SU-DHL-6 (cell line): Measurements from ENCODE around the gene OTUD7B.
"Not testable (repeated sequence)": the region's sequence is repeated elsewhere in the genome, so short reads cannot be mapped to it uniquely, and the experiment has no call there.

Experiments
- H2AFZ ChIP-seq: fragments of 200-600 bp; sonication (generic); 2 replicates; pipeline ENCODE4 v1.6.1; 2014; ENCODE audit warnings: low read depth, mild to moderate bottlenecking, moderate library complexity, mixed read lengths, antibody characterized with exemption, low read length; ENCODE audit not compliant: severe bottlenecking
- H3F3A ChIP-seq: fragments of 200-600 bp; shearing (Covaris generic); 2 replicates; pipeline ENCODE4 v1.6.0; 2016; ENCODE audit warnings: antibody characterized with exemption, mild to moderate bottlenecking; ENCODE audit not compliant: insufficient read depth
- H3K27ac ChIP-seq: fragments of 200-600 bp; sonication (generic); 2 replicates; pipeline ENCODE4 v1.5.1; 2016; ENCODE audit warnings: low read depth, mild to moderate bottlenecking, low read length, moderate library complexity, mixed read lengths
- H3K27me3 ChIP-seq: fragments of 200-600 bp; sonication (generic), shearing (Covaris generic); 2 replicates; pipeline ENCODE4 v1.6.0; 2014; ENCODE audit warnings: mild to moderate bottlenecking, low read length
- H3K36me3 ChIP-seq: fragments of 200-600 bp; sonication (generic); 2 replicates; pipeline ENCODE4 v1.6.1; 2014; ENCODE audit warnings: mild to moderate bottlenecking, low read length, mixed read lengths
- H3K4me2 ChIP-seq: fragments of 300-600, 200-600 bp; shearing (Covaris generic), sonication (generic); 2 replicates; pipeline ENCODE4 v1.6.0; 2014; ENCODE audit warnings: low read length, low read depth, mild to moderate bottlenecking; ENCODE audit not compliant: poor library complexity, severe bottlenecking
- H3K4me3 ChIP-seq: fragments of 200-600 bp; sonication (generic); 2 replicates; pipeline ENCODE4 v1.5.1; 2014; ENCODE audit warnings: antibody characterized with exemption, low read length, mild to moderate bottlenecking, mixed read lengths; ENCODE audit not compliant: insufficient read depth, poor library complexity, severe bottlenecking
- H3K79me2 ChIP-seq: fragments of 200-600 bp; sonication (generic); 2 replicates; pipeline ENCODE4 v1.6.1; 2014; ENCODE audit warnings: mild to moderate bottlenecking, low read length, moderate library complexity; ENCODE audit not compliant: insufficient read depth
- H3K9ac ChIP-seq: fragments of 200-600 bp; sonication (generic); 2 replicates; pipeline ENCODE4 v1.7.0; 2014; ENCODE audit warnings: mild to moderate bottlenecking, low read length
- H3K9me2 ChIP-seq: fragments of 200-600 bp; sonication (generic); replicated peaks from 2 replicates; pipeline ENCODE4 v1.6.1; 2014; ENCODE audit warnings: low read length; ENCODE audit not compliant: insufficient read depth
- H3K9me3 ChIP-seq: fragments of 200-600 bp; sonication (generic); 2 replicates; pipeline ENCODE4 v1.6.1; 2014; ENCODE audit warnings: low read length, mixed read lengths; ENCODE audit not compliant: insufficient read depth
- H4K20me1 ChIP-seq: fragments of 200-600 bp; sonication (generic); 2 replicates; pipeline ENCODE4 v1.6.1; 2014; ENCODE audit warnings: low read depth, mild to moderate bottlenecking, antibody characterized with exemption, low read length, moderate library complexity, mixed read lengths
- CTCF ChIP-seq: fragments of 200-600 bp; sonication (generic); IDR thresholded peaks from one replicate; pipeline ENCODE4 v1.5.1; 2017; ENCODE audit warnings: antibody characterized with exemption, mild to moderate bottlenecking, low read length, moderate library complexity; ENCODE audit not compliant: insufficient read depth, poor library complexity, severe bottlenecking
- EZH2phosphoT487 ChIP-seq: fragments of 200-600 bp; sonication (generic), shearing (Covaris generic); conservative IDR thresholded peaks from 2 replicates; pipeline ENCODE4 v1.6.1; 2018; ENCODE audit warnings: mild to moderate bottlenecking, antibody characterized with exemption, low read length, moderate library complexity, mixed read lengths

Gene OTUD7B

GRCh38 chr1:150010393-150011115, at the start of gene OTUD7B:
TSS of gene OTUD7B (minus strand) at chr1:150010726. CDS start at chr1:149977510, 33,216 bp downstream.
- H4K20me1 ChIP-seq: 0 out of 2 replicates have a peak, but pooled peaks cover 4% of the 10 kb centered on the region
- no peaks in the 10 kb centered on the region for H3K36me3 ChIP-seq
- H3F3A ChIP-seq: no peaks in the 10 kb centered on the region
- H2AFZ ChIP-seq: peak within 1 kb of the TSS; percentile 85
- no peak within 1 kb of the TSS for H3K27ac ChIP-seq
- no peaks in the 10 kb centered on the region for H3K79me2 ChIP-seq
- H3K27me3 ChIP-seq: no peaks in the 10 kb centered on the region
- TF ChIP-seq CTCF (no peak), EZH2phosphoT487 (no peak)
- H3K9me3 ChIP-seq: no peaks in the 10 kb centered on the region
- H3K9me2 ChIP-seq: no peaks in the 10 kb centered on the region
- H3K4me3 ChIP-seq: peak within 1 kb of the TSS; percentile 80
- H3K4me2 ChIP-seq: peak within 1 kb of the TSS; percentile 92
- H3K9ac ChIP-seq: peak within 1 kb of the TSS; percentile 68

- no peaks in the 10 kb centered on the region for H3K79me2 ChIP-seq
- TF ChIP-seq CTCF (no peak), EZH2phosphoT487 (no peak)
Observed at GRCh38 chr1:150060260-150060659, 49.7 kb upstream of the OTUD7B start.

GRCh38 chr1:150056407-150056806, 45.9 kb upstream of the OTUD7B start:
- Histone ChIP-seq H3K9ac (no peak overlapping the region), H2AFZ (no peak overlapping the region), H3K4me2 (no peak overlapping the region), H3K27me3 (no peaks in the 10 kb centered on the region), H3F3A (no peaks in the 10 kb centered on the region), H3K27ac (no peak overlapping the region), H3K36me3 (no peaks in the 10 kb centered on the region), H3K79me2 (no peaks in the 10 kb centered on the region), H3K9me3 (no peaks in the 10 kb centered on the region), H3K9me2 (no peaks in the 10 kb centered on the region), H3K4me3 (no peak overlapping the region), H4K20me1 (no peaks in the 10 kb centered on the region)
- TF ChIP-seq EZH2phosphoT487 (no peak), CTCF (no peak)

More at GRCh38 chr1:150060260-150060659, 49.7 kb upstream of the OTUD7B start:
- Histone ChIP-seq H3K9ac (no peak overlapping the region), H3F3A (no peaks in the 10 kb centered on the region), H3K36me3 (no peaks in the 10 kb centered on the region), H3K9me3 (no peaks in the 10 kb centered on the region), H3K9me2 (no peaks in the 10 kb centered on the region), H4K20me1 (no peaks in the 10 kb centered on the region), H3K27ac (no peak overlapping the region), H3K4me2 (no peak overlapping the region), H3K27me3 (no peaks in the 10 kb centered on the region), H2AFZ (no peak overlapping the region), H3K4me3 (no peak overlapping the region)

- not testable (repeated sequence) for H3K9me3 ChIP-seq, H3K27ac ChIP-seq, H2AFZ ChIP-seq, H3F3A ChIP-seq, H3K36me3 ChIP-seq, H3K4me2 ChIP-seq, H3K9ac ChIP-seq, H3K27me3 ChIP-seq, H4K20me1 ChIP-seq, H3K4me3 ChIP-seq, H3K9me2 ChIP-seq, H3K79me2 ChIP-seq
Observed at GRCh38 chr1:150055507-150055906, 45.0 kb upstream of the OTUD7B start.
